ENCODE results near the gene STPG2.
"Not testable (repeated sequence)": the region's sequence is repeated elsewhere in the genome, so short reads cannot be mapped to it uniquely, and the experiment has no call there.

Gene STPG2

DNA sequence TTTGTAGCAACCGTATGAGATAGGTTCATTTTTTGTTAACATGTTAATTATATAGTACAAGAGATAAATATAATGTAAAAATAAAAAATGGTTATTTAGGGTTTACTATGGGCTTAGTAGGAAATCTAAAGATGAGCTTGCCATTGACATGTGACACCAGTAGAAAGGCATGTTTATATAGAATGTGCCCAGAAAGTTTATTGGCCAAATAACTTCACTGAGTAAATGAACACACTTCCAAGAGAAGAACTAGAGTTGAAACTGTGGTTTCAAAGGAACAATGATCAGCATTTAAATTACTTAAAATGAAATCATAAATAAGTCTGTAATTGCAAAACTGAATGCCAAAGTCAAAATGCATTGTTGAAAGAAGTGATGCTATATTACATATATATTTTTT lies 503.3 kb downstream of the STPG2 start:
- Histone ChIP-seq H3K27me3 (ENCODE audit: control insufficient read depth, insufficient read depth, low read length) (no peaks in the 10 kb centered on the region), H3K27ac (ENCODE audit: low read depth, low read length) (no peak overlapping the region), H3K4me1 (ENCODE audit: control insufficient read depth, insufficient read depth, low read length) (no peaks in the 10 kb centered on the region), H3K9me3 (ENCODE audit: control insufficient read depth, insufficient read depth, low read depth, low read length) (no peaks in the 10 kb centered on the region), H3K4me3 (ENCODE audit: low read depth, low read length) (no peak overlapping the region), H3K36me3 (ENCODE audit: control insufficient read depth, insufficient read depth, low read length) (no peaks in the 10 kb centered on the region), H3K9ac (ENCODE audit: low read length) (no peak overlapping the region)

DNA sequence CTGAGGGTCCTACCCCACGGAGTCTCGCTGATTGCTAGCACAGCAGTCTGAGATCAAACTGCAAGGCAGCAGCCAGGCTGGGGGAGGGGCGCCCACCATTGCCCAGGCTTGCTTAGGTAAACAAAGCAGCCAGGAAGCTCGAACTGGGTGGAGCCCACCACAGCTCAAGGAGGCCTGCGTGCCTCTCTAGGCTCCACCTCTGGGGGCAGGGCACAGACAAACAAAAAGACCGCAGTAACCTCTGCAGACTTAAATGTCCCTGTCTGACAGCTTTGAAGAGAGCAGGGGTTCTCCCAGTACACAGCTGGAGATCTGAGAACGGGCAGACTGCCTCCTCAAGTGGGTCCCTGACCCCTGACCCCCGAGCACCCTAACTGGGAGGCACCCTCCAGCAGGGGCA lies 509.4 kb downstream of the STPG2 start:
- not testable (repeated sequence) for H3K9me3 ChIP-seq (ENCODE audit: control insufficient read depth, insufficient read depth, low read depth, low read length); H3K4me1 ChIP-seq (ENCODE audit: control insufficient read depth, insufficient read depth, low read length); H3K27ac ChIP-seq (ENCODE audit: low read depth, low read length); H3K27me3 ChIP-seq (ENCODE audit: control insufficient read depth, insufficient read depth, low read length); H3K36me3 ChIP-seq (ENCODE audit: control insufficient read depth, insufficient read depth, low read length)
- Histone ChIP-seq H3K9ac (ENCODE audit: low read length) (peak overlapping the region; percentile 26), H3K4me3 (ENCODE audit: low read depth, low read length) (peak overlapping the region; percentile 49)

- H3K9me3 ChIP-seq (ENCODE audit: control insufficient read depth, insufficient read depth, low read depth, low read length), result no peaks in the 10 kb centered on the region
- H3K4me3 ChIP-seq (ENCODE audit: low read depth, low read length), result no peak overlapping the region
- peaks cover 6% of the 10 kb centered on the region; the same call in 1 of the 2 replicates for H3K4me1 ChIP-seq (ENCODE audit: control insufficient read depth, insufficient read depth, low read length)
- H3K27ac ChIP-seq (ENCODE audit: low read depth, low read length), result no peak overlapping the region
- H3K27me3 ChIP-seq (ENCODE audit: control insufficient read depth, insufficient read depth, low read length), result no peaks in the 10 kb centered on the region
- no peak overlapping the region for H3K9ac ChIP-seq (ENCODE audit: low read length)
- no peaks in the 10 kb centered on the region for H3K36me3 ChIP-seq (ENCODE audit: control insufficient read depth, insufficient read depth, low read length)
Observed at GRCh38 chr4:97627750-97628149, 515.5 kb downstream of the STPG2 start.

GRCh38 chr4:97624204-97624603 lies 519.1 kb downstream of the STPG2 start:
- H3K4me1 ChIP-seq (ENCODE audit: control insufficient read depth, insufficient read depth, low read length), result peaks cover 6% of the 10 kb centered on the region; the same call in 1 of the 2 replicates
- H3K27ac ChIP-seq (ENCODE audit: low read depth, low read length), result no peak overlapping the region
- H3K9me3 ChIP-seq (ENCODE audit: control insufficient read depth, insufficient read depth, low read depth, low read length), result no peaks in the 10 kb centered on the region
- H3K36me3 ChIP-seq (ENCODE audit: control insufficient read depth, insufficient read depth, low read length), result no peaks in the 10 kb centered on the region
- no peak overlapping the region for H3K9ac ChIP-seq (ENCODE audit: low read length)
- H3K4me3 ChIP-seq (ENCODE audit: low read depth, low read length), result no peak overlapping the region
- H3K27me3 ChIP-seq (ENCODE audit: control insufficient read depth, insufficient read depth, low read length), result no peaks in the 10 kb centered on the region

DNA sequence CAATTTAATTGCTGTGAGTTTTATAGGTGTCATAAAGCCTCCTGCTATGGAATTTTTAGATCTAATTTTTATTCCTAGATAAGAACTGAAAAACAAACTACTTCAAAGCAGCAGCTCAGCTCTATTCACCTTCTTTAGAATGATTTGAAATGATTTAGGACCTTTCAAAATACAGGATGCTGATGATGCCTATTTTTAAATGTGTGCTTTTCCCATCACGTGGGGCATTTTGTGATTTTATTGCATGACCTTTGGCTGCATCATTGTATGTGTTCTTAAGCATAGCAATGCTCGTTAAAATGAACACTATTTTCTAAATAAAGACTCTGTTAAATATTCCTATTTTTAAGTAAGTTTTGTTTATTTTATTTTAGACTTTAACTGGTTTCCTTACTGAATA lies 537.3 kb downstream of the STPG2 start:
- no peaks in the 10 kb centered on the region for H3K36me3 ChIP-seq (ENCODE audit: control insufficient read depth, insufficient read depth, low read length)
- no peaks in the 10 kb centered on the region for H3K9me3 ChIP-seq (ENCODE audit: control insufficient read depth, insufficient read depth, low read depth, low read length)
- H3K4me3 ChIP-seq (ENCODE audit: low read depth, low read length), result no peak overlapping the region
- no peaks in the 10 kb centered on the region for H3K27me3 ChIP-seq (ENCODE audit: control insufficient read depth, insufficient read depth, low read length)
- H3K4me1 ChIP-seq (ENCODE audit: control insufficient read depth, insufficient read depth, low read length), result no peaks in the 10 kb centered on the region
- H3K9ac ChIP-seq (ENCODE audit: low read length), result no peak overlapping the region
- H3K27ac ChIP-seq (ENCODE audit: low read depth, low read length), result no peak overlapping the region

DNA sequence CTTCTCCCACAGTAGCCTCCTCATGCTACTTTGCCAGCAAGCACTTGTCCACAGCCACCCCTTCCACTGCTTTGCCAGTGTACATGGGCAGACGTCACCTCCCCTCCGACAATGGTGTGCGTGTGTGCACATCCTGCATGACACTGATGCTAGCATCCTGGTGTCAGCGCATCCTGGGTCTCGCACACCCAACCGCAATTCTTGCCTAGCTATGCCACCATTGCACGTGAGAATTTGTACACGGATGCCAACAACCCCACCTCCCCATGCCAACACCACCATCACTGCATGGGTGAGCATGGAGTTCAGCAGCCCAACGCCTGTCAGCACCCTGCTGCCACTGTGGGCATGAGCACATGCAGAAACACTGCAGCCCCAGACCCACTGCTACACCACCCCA lies 550.0 kb downstream of the STPG2 start:
- Histone ChIP-seq H3K27me3 (ENCODE audit: control insufficient read depth, insufficient read depth, low read length) (no peaks in the 10 kb centered on the region), H3K4me1 (ENCODE audit: control insufficient read depth, insufficient read depth, low read length) (no peaks in the 10 kb centered on the region), H3K9ac (ENCODE audit: low read length) (no peak overlapping the region), H3K36me3 (ENCODE audit: control insufficient read depth, insufficient read depth, low read length) (no peaks in the 10 kb centered on the region), H3K4me3 (ENCODE audit: low read depth, low read length) (no peak overlapping the region), H3K27ac (ENCODE audit: low read depth, low read length) (no peak overlapping the region), H3K9me3 (ENCODE audit: control insufficient read depth, insufficient read depth, low read depth, low read length) (no peaks in the 10 kb centered on the region)

DNA sequence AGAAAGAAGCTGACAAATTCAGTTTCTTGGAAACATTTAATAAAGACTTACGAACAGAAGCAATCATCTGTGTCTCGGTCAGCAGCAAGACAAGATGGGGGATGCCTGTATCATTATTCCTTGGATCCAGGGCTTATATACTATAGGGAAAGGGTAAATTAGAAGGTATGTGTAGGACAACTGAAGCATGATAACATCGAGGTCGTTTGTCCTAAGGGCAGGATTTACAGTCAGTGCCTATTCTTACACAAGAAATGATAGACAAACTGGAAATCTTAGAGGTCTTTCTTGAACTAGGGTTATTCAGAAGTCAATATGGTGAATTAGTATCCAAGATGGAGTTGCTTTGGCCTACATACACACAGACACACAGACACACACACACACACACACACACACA lies 553.0 kb downstream of the STPG2 start:
- Histone ChIP-seq H3K36me3 (ENCODE audit: control insufficient read depth, insufficient read depth, low read length) (no peaks in the 10 kb centered on the region), H3K4me1 (ENCODE audit: control insufficient read depth, insufficient read depth, low read length) (no peaks in the 10 kb centered on the region), H3K9me3 (ENCODE audit: control insufficient read depth, insufficient read depth, low read depth, low read length) (no peaks in the 10 kb centered on the region), H3K27me3 (ENCODE audit: control insufficient read depth, insufficient read depth, low read length) (no peaks in the 10 kb centered on the region), H3K27ac (ENCODE audit: low read depth, low read length) (no peak overlapping the region), H3K9ac (ENCODE audit: low read length) (no peak overlapping the region), H3K4me3 (ENCODE audit: low read depth, low read length) (no peak overlapping the region)

- Histone ChIP-seq H3K4me1 (ENCODE audit: control insufficient read depth, insufficient read depth, low read length) (no peaks in the 10 kb centered on the region), H3K27ac (ENCODE audit: low read depth, low read length) (no peak overlapping the region), H3K9ac (ENCODE audit: low read length) (no peak overlapping the region), H3K36me3 (ENCODE audit: control insufficient read depth, insufficient read depth, low read length) (no peaks in the 10 kb centered on the region), H3K9me3 (ENCODE audit: control insufficient read depth, insufficient read depth, low read depth, low read length) (no peaks in the 10 kb centered on the region), H3K27me3 (ENCODE audit: control insufficient read depth, insufficient read depth, low read length) (no peaks in the 10 kb centered on the region), H3K4me3 (ENCODE audit: low read depth, low read length) (no peak overlapping the region)
Observed at GRCh38 chr4:97589481-97590196, 553.6 kb downstream of the STPG2 start.

GRCh38 chr4:97587912-97588311 lies 555.4 kb downstream of the STPG2 start:
- H3K36me3 ChIP-seq (ENCODE audit: control insufficient read depth, insufficient read depth, low read length), result no peaks in the 10 kb centered on the region

GRCh38 chr4:97585274-97585673 lies 558.0 kb downstream of the STPG2 start:
- Histone ChIP-seq H3K9me3 (ENCODE audit: control insufficient read depth, insufficient read depth, low read depth, low read length) (no peaks in the 10 kb centered on the region), H3K4me1 (ENCODE audit: control insufficient read depth, insufficient read depth, low read length) (no peaks in the 10 kb centered on the region), H3K27ac (ENCODE audit: low read depth, low read length) (no peak overlapping the region), H3K4me3 (ENCODE audit: low read depth, low read length) (no peak overlapping the region), H3K36me3 (ENCODE audit: control insufficient read depth, insufficient read depth, low read length) (no peaks in the 10 kb centered on the region), H3K27me3 (ENCODE audit: control insufficient read depth, insufficient read depth, low read length) (no peaks in the 10 kb centered on the region), H3K9ac (ENCODE audit: low read length) (no peak overlapping the region)

More at GRCh38 chr4:97587912-97588311, 555.4 kb downstream of the STPG2 start:
- Histone ChIP-seq H3K27ac (ENCODE audit: low read depth, low read length) (no peak overlapping the region), H3K9ac (ENCODE audit: low read length) (no peak overlapping the region), H3K4me1 (ENCODE audit: control insufficient read depth, insufficient read depth, low read length) (no peaks in the 10 kb centered on the region), H3K27me3 (ENCODE audit: control insufficient read depth, insufficient read depth, low read length) (no peaks in the 10 kb centered on the region), H3K4me3 (ENCODE audit: low read depth, low read length) (no peak overlapping the region), H3K9me3 (ENCODE audit: control insufficient read depth, insufficient read depth, low read depth, low read length) (no peaks in the 10 kb centered on the region)

- no peak overlapping the region for H3K9ac ChIP-seq (ENCODE audit: low read length)
- no peak overlapping the region for H3K4me3 ChIP-seq (ENCODE audit: low read depth, low read length)
- no peaks in the 10 kb centered on the region for H3K36me3 ChIP-seq (ENCODE audit: control insufficient read depth, insufficient read depth, low read length)
- H3K4me1 ChIP-seq (ENCODE audit: control insufficient read depth, insufficient read depth, low read length), result no peaks in the 10 kb centered on the region
- no peaks in the 10 kb centered on the region for H3K9me3 ChIP-seq (ENCODE audit: control insufficient read depth, insufficient read depth, low read depth, low read length)
- H3K27me3 ChIP-seq (ENCODE audit: control insufficient read depth, insufficient read depth, low read length), result no peaks in the 10 kb centered on the region
- H3K27ac ChIP-seq (ENCODE audit: low read depth, low read length), result no peak overlapping the region
Observed at GRCh38 chr4:97582890-97583289, 560.4 kb downstream of the STPG2 start.
